ENCODE results near the gene DPEP1.
"Not testable (repeated sequence)": the region's sequence is repeated elsewhere in the genome, so short reads cannot be mapped to it uniquely, and the experiment has no call there.

The DPEP1 gene

GRCh38 chr16:89670496-89671431 is 57.3 kb downstream of the DPEP1 start:
- Histone ChIP-seq H3K4me1 (ENCODE audit: low read length) (no peaks in the 10 kb centered on the region), H3K79me2 (ENCODE audit: low read length) (no peaks in the 10 kb centered on the region), H3K4me3 (ENCODE audit: low read length) (no peak overlapping the region), H3K9me3 (ENCODE audit: insufficient read depth, low read length) (no peaks in the 10 kb centered on the region), H3K4me2 (ENCODE audit: low read length) (no peak overlapping the region), H3K9ac (ENCODE audit: low read length) (no peak overlapping the region), H2AFZ (ENCODE audit: low read depth, low read length) (no peak overlapping the region), H3K27ac (ENCODE audit: low read length) (no peak overlapping the region), H3K36me3 (replicated peaks; ENCODE audit: low read depth, low read length) (peaks cover 2% of the 10 kb centered on the region), H3K27me3 (ENCODE audit: low read depth, low read length) (no peaks in the 10 kb centered on the region), H4K20me1 (ENCODE audit: insufficient read depth, low read length) (no peaks in the 10 kb centered on the region)
- TF ChIP-seq EZH2phosphoT487 (IDR thresholded peaks at IDR 0.05; ENCODE audit: low read depth) (no peak), CTCF (IDR thresholded peaks at IDR 0.05; ENCODE audit: low read depth, low read length) (no peak)

- H3K4me3 ChIP-seq (ENCODE audit: low read length); H3K9me3 ChIP-seq (ENCODE audit: insufficient read depth, low read length): not testable (repeated sequence)
Measured at GRCh38 chr16:89671565-89671964, 58.1 kb downstream of the DPEP1 start.

GRCh38 chr16:89672177-89672941 is 58.9 kb downstream of the DPEP1 start:
- no peak overlapping the region for H3K9ac ChIP-seq (ENCODE audit: low read length)
- H3K4me2 ChIP-seq (ENCODE audit: low read length) = no peak overlapping the region
- no peak overlapping the region for H3K27ac ChIP-seq (ENCODE audit: low read length)
- no peaks in the 10 kb centered on the region for H3K9me3 ChIP-seq (ENCODE audit: insufficient read depth, low read length)
- H3K27me3 ChIP-seq (ENCODE audit: low read depth, low read length) = no peaks in the 10 kb centered on the region
- no peaks in the 10 kb centered on the region for H4K20me1 ChIP-seq (ENCODE audit: insufficient read depth, low read length)
- H3K79me2 ChIP-seq (ENCODE audit: low read length) = no peaks in the 10 kb centered on the region
- H3K4me1 ChIP-seq (ENCODE audit: low read length) = no peaks in the 10 kb centered on the region
- no peak overlapping the region for H2AFZ ChIP-seq (ENCODE audit: low read depth, low read length)
- H3K36me3 ChIP-seq (replicated peaks; ENCODE audit: low read depth, low read length) = peaks cover 6% of the 10 kb centered on the region
- no peak overlapping the region for H3K4me3 ChIP-seq (ENCODE audit: low read length)
- TF ChIP-seq EZH2phosphoT487 (IDR thresholded peaks at IDR 0.05; ENCODE audit: low read depth) (no peak), CTCF (IDR thresholded peaks at IDR 0.05; ENCODE audit: low read depth, low read length) (no peak)

More at GRCh38 chr16:89671565-89671964, 58.1 kb downstream of the DPEP1 start:
- H3K27me3 ChIP-seq (ENCODE audit: low read depth, low read length); H3K4me1 ChIP-seq (ENCODE audit: low read length); H2AFZ ChIP-seq (ENCODE audit: low read depth, low read length); H4K20me1 ChIP-seq (ENCODE audit: insufficient read depth, low read length); H3K79me2 ChIP-seq (ENCODE audit: low read length); H3K4me2 ChIP-seq (ENCODE audit: low read length); H3K36me3 ChIP-seq (replicated peaks; ENCODE audit: low read depth, low read length); H3K9ac ChIP-seq (ENCODE audit: low read length); H3K27ac ChIP-seq (ENCODE audit: low read length): not testable (repeated sequence)

GRCh38 chr16:89678258-89678657 is 64.8 kb downstream of the DPEP1 start:
- Histone ChIP-seq H3K79me2 (ENCODE audit: low read length) (no peaks in the 10 kb centered on the region), H3K4me1 (ENCODE audit: low read length) (no peaks in the 10 kb centered on the region), H3K4me3 (ENCODE audit: low read length) (no peak overlapping the region), H3K9ac (ENCODE audit: low read length) (no peak overlapping the region), H3K36me3 (replicated peaks; ENCODE audit: low read depth, low read length) (peaks cover 12% of the 10 kb centered on the region), H3K27ac (ENCODE audit: low read length) (no peak overlapping the region), H2AFZ (ENCODE audit: low read depth, low read length) (no peak overlapping the region), H3K4me2 (ENCODE audit: low read length) (no peak overlapping the region), H3K27me3 (ENCODE audit: low read depth, low read length) (no peaks in the 10 kb centered on the region), H3K9me3 (ENCODE audit: insufficient read depth, low read length) (peaks cover 3% of the 10 kb centered on the region; the same call in 1 of the 2 replicates), H4K20me1 (ENCODE audit: insufficient read depth, low read length) (no peaks in the 10 kb centered on the region)
- TF ChIP-seq EZH2phosphoT487 (IDR thresholded peaks at IDR 0.05; ENCODE audit: low read depth) = no peak
- no peak for TF ChIP-seq CTCF (IDR thresholded peaks at IDR 0.05; ENCODE audit: low read depth, low read length)
